Naive thymus-derived CD4-positive, alpha-beta T cell (primary cell): ENCODE measurements around the gene C7orf57. TPM values are rescaled to one million over a fixed set of nuclear protein-coding genes. Genes with fewer than 3 reads are reported as not detected.

Experiments used
- ATAC-seq: fragments of 150-1000 bp; cut with Tn5 transposase; 2 replicates; pipeline ENCODE4 v1.10.0; 2021; ENCODE audit warnings: mild to moderate bottlenecking, moderate library complexity
- CTCF ChIA-PET: fragments of 350-600 bp; sonication (Branson Sonifier 250); formaldehyde crosslinking; loops from one replicate; lab custom pipeline; 2021; ENCODE audit warnings: antibody characterized with exemption; lab: Charles Lee
- POLR2A ChIA-PET: fragments of 350-600 bp; sonication (Branson Sonifier 250); formaldehyde crosslinking; loops from one replicate; lab custom pipeline; 2021; ENCODE audit warnings: antibody characterized with exemption, inconsistent platforms; lab: Charles Lee
- DNase-seq, 9 donors: peaks; one replicate each; pipeline versions ENCODE4 v3.0.0 to v3.0.0-alpha.2; 2020 to 2022; ENCODE audit warnings: mixed read lengths in 1 of 9
- H3K27ac ChIP-seq: one replicate; pipeline ENCODE4 v1.7.0; 2013; ENCODE audit warnings: mild to moderate bottlenecking, low read depth, low read length, moderate library complexity
- H3K27me3 ChIP-seq, 2 donors: one replicate each; pipeline ENCODE4 v1.7.0; 2013; ENCODE audit warnings: low read length in 2 of 2, mild to moderate bottlenecking in 2 of 2, moderate library complexity in 2 of 2; ENCODE audit not compliant: control insufficient read depth in 2 of 2, insufficient read depth in 2 of 2
- H3K36me3 ChIP-seq, 3 experiments: 1 replicate in 2 of 3; 2 replicates in 1 of 3; pipeline ENCODE4 v1.7.0; 2013; ENCODE audit warnings: low read length in 3 of 3, mild to moderate bottlenecking in 3 of 3, moderate library complexity in 1 of 3; ENCODE audit not compliant: insufficient read depth in 3 of 3, control insufficient read depth in 2 of 3
- H3K4me1 ChIP-seq, 2 donors: one replicate each; pipeline ENCODE4 v1.7.0; 2013; ENCODE audit warnings: low read length in 2 of 2, mild to moderate bottlenecking in 2 of 2, moderate library complexity in 1 of 2; ENCODE audit not compliant: control insufficient read depth in 2 of 2, insufficient read depth in 2 of 2
- H3K4me3 ChIP-seq: 2 replicates; pipeline ENCODE4 v1.7.0; 2013; ENCODE audit warnings: mild to moderate bottlenecking, low read length
- H3K9me3 ChIP-seq, 3 experiments: 1 replicate in 2 of 3; 2 replicates in 1 of 3; pipeline ENCODE4 v1.7.0; 2013; ENCODE audit warnings: low read length in 3 of 3; ENCODE audit not compliant: control insufficient read depth in 2 of 3
- H3K27ac Mint-ChIP-seq, 9 donors: one replicate each; pipeline ENCODE4 v1.8.0; 2020 to 2022; ENCODE audit warnings: mixed read lengths in 9 of 9, mild to moderate bottlenecking in 8 of 9, moderate library complexity in 5 of 9, inconsistent platforms in 2 of 9
- H3K27me3 Mint-ChIP-seq, 5 donors: one replicate each; pipeline ENCODE4 v1.8.0; 2021 to 2022; ENCODE audit warnings: mixed read lengths in 5 of 5, mild to moderate bottlenecking in 1 of 5
- H3K36me3 Mint-ChIP-seq, 5 donors: one replicate each; pipeline ENCODE4 v1.8.0; 2020 to 2022; ENCODE audit warnings: mixed read lengths in 5 of 5, mild to moderate bottlenecking in 3 of 5, inconsistent platforms in 1 of 5
- H3K4me1 Mint-ChIP-seq, 7 donors: one replicate each; pipeline ENCODE4 v1.8.0; 2020 to 2022; ENCODE audit warnings: mixed read lengths in 7 of 7, mild to moderate bottlenecking in 3 of 7, inconsistent platforms in 1 of 7
- H3K4me3 Mint-ChIP-seq, 10 donors: one replicate each; pipeline ENCODE4 v1.8.0; 2020 to 2022; ENCODE audit warnings: mild to moderate bottlenecking in 10 of 10, mixed read lengths in 10 of 10, moderate library complexity in 6 of 10, inconsistent platforms in 2 of 10
- H3K9me3 Mint-ChIP-seq, 11 donors: one replicate each; pipeline ENCODE4 v1.8.0; 2020 to 2022; ENCODE audit warnings: mixed read lengths in 11 of 11, mild to moderate bottlenecking in 4 of 11, inconsistent platforms in 1 of 11, moderate library complexity in 1 of 11
- intact Hi-C, 2 donors: fragments of 100-400 bp; cut with micrococcal nuclease; formaldehyde crosslinking; loops; one replicate each; pipeline ENCODE4 v1.15.1; 2023
- polyA plus RNA-seq, 2 donors: library from polyadenylated mRNA; unstranded; fragments of 300-500 nt; fragmentation: Illumina TruSeq; gene quantifications; one replicate each; pipeline ENCODE4 v1.2.3, GENCODE V29; 2021
- total RNA-seq, 6 experiments: library from RNA in 5 of 6; stranded (reverse) in 5 of 6; gene quantifications; 1 replicate in 5 of 6; 2 replicates in 1 of 6; pipeline ENCODE4 v1.2.3 and lab custom pipeline; 2021 to 2026

The C7orf57 gene
- total and polyA plus RNA-seq, 7 experiments from 2014 or later = 0.08 to 0.80 (median 0.15) TPM; not detected in 3

- H3K9me3 Mint-ChIP-seq = peaks cover 0 to 5% (median 0%) of the 10 kb centered on the region in 11 donors
- H3K4me1 Mint-ChIP-seq = no peaks in the 10 kb centered on the region
- H3K36me3 ChIP-seq = no peaks in the 10 kb centered on the region
- H3K27ac Mint-ChIP-seq = no peak overlapping the region
- H3K4me3 Mint-ChIP-seq = no peak overlapping the region
- intact Hi-C loops = no loop called here
- peaks cover 0 to 24% (median 4%) of the 10 kb centered on the region in 5 donors for H3K27me3 Mint-ChIP-seq
- ATAC-seq = no peak
- H3K27me3 ChIP-seq = no peaks in the 10 kb centered on the region
- no peaks in the 10 kb centered on the region for H3K9me3 ChIP-seq
- no peak overlapping the region for H3K27ac ChIP-seq
- ChIA-PET POLR2A (no interaction called here), CTCF (no interaction called here)
- no peak overlapping the region for H3K4me3 ChIP-seq
- no peak for DNase-seq
- H3K36me3 Mint-ChIP-seq = peaks cover 0 to 2% (median 0%) of the 10 kb centered on the region in 5 donors
- H3K4me1 ChIP-seq = no peaks in the 10 kb centered on the region
Observed at GRCh38 chr7:48006866-48007265, 28.5 kb upstream of the C7orf57 start.

GRCh38 chr7:48009257-48009656 lies 26.1 kb upstream of the C7orf57 start:
- DNase-seq = no peak
- H3K27ac Mint-ChIP-seq = no peak overlapping the region
- no peaks in the 10 kb centered on the region for H3K4me1 Mint-ChIP-seq
- no peak overlapping the region for H3K4me3 ChIP-seq
- no peak for ATAC-seq
- H3K4me1 ChIP-seq = no peaks in the 10 kb centered on the region
- H3K36me3 Mint-ChIP-seq = no peaks in the 10 kb centered on the region
- ChIA-PET POLR2A (no interaction called here), CTCF (no interaction called here)
- no peak overlapping the region for H3K4me3 Mint-ChIP-seq
- H3K27me3 ChIP-seq = no peaks in the 10 kb centered on the region
- H3K9me3 Mint-ChIP-seq = peaks cover 0 to 2% (median 0%) of the 10 kb centered on the region in 11 donors
- no peaks in the 10 kb centered on the region for H3K36me3 ChIP-seq
- intact Hi-C loops = no loop called here
- H3K27ac ChIP-seq = no peak overlapping the region
- peaks cover 0 to 10% (median 4%) of the 10 kb centered on the region in 5 donors for H3K27me3 Mint-ChIP-seq
- no peaks in the 10 kb centered on the region for H3K9me3 ChIP-seq

GRCh38 chr7:48009954-48010353 lies 25.4 kb upstream of the C7orf57 start:
- Histone ChIP-seq H3K4me1 (no peaks in the 10 kb centered on the region), H3K27me3 (no peaks in the 10 kb centered on the region), H3K27ac (no peak overlapping the region), H3K9me3 (no peaks in the 10 kb centered on the region), H3K4me3 (no peak overlapping the region), H3K36me3 (no peaks in the 10 kb centered on the region)
- CTCF ChIA-PET = no interaction called here
- Mint-ChIP-seq H3K36me3 (no peaks in the 10 kb centered on the region), H3K9me3 (peaks cover 0 to 2% (median 0%) of the 10 kb centered on the region in 11 donors), H3K4me1 (no peaks in the 10 kb centered on the region), H3K4me3 (no peak overlapping the region), H3K27me3 (peaks cover 0 to 4% (median 2%) of the 10 kb centered on the region in 5 donors), H3K27ac (no peak overlapping the region)
- POLR2A ChIA-PET = no interaction called here
- ATAC-seq (no peak), DNase-seq (no peak)
- intact Hi-C loops = no loop called here

GRCh38 chr7:48011323-48011722 lies 24.0 kb upstream of the C7orf57 start:
- CTCF ChIA-PET = no interaction called here
- H3K4me1 ChIP-seq = no peaks in the 10 kb centered on the region
- ATAC-seq (no peak), DNase-seq (no peak)
- H3K36me3 ChIP-seq = no peaks in the 10 kb centered on the region
- H3K27ac ChIP-seq = no peak overlapping the region
- no peak overlapping the region for H3K4me3 Mint-ChIP-seq
- H3K4me3 ChIP-seq = no peak overlapping the region
- H3K4me1 Mint-ChIP-seq = no peaks in the 10 kb centered on the region
- no peak overlapping the region for H3K27ac Mint-ChIP-seq
- no peaks in the 10 kb centered on the region for H3K36me3 Mint-ChIP-seq
- intact Hi-C loops = no loop called here
- H3K9me3 Mint-ChIP-seq = peaks cover 0 to 3% (median 0%) of the 10 kb centered on the region in 11 donors
- H3K27me3 ChIP-seq = no peaks in the 10 kb centered on the region
- POLR2A ChIA-PET = no interaction called here
- H3K27me3 Mint-ChIP-seq = peaks cover 0 to 9% (median 0%) of the 10 kb centered on the region in 5 donors
- no peaks in the 10 kb centered on the region for H3K9me3 ChIP-seq

GRCh38 chr7:48011951-48012350 lies 23.4 kb upstream of the C7orf57 start:
- ATAC-seq (no peak), DNase-seq (no peak)
- Histone ChIP-seq H3K4me3 (no peak overlapping the region), H3K36me3 (no peaks in the 10 kb centered on the region), H3K4me1 (no peaks in the 10 kb centered on the region), H3K27ac (no peak overlapping the region), H3K27me3 (peaks cover 0 to 4% of the 10 kb centered on the region in 2 donors), H3K9me3 (no peaks in the 10 kb centered on the region)
- Mint-ChIP-seq H3K9me3 (peaks cover 0 to 4% (median 0%) of the 10 kb centered on the region in 11 donors), H3K27ac (no peak overlapping the region), H3K36me3 (no peaks in the 10 kb centered on the region), H3K4me1 (no peaks in the 10 kb centered on the region), H3K27me3 (peaks cover 0 to 9% (median 0%) of the 10 kb centered on the region in 5 donors), H3K4me3 (no peak overlapping the region)
- intact Hi-C loops = no loop called here
- POLR2A ChIA-PET = no interaction called here
- CTCF ChIA-PET = no interaction called here

GRCh38 chr7:48016641-48017040 lies 18.7 kb upstream of the C7orf57 start:
- H3K4me3 ChIP-seq = no peak overlapping the region
- Mint-ChIP-seq H3K36me3 (peaks cover 0 to 15% (median 0%) of the 10 kb centered on the region in 5 donors), H3K4me1 (no peaks in the 10 kb centered on the region), H3K4me3 (no peak overlapping the region), H3K9me3 (peaks cover 0 to 29% (median 6%) of the 10 kb centered on the region in 11 donors), H3K27me3 (peaks cover 0 to 25% (median 13%) of the 10 kb centered on the region in 5 donors), H3K27ac (no peak overlapping the region)
- DNase-seq (no peak), ATAC-seq (no peak)
- no peaks in the 10 kb centered on the region for H3K9me3 ChIP-seq
- no peaks in the 10 kb centered on the region for H3K4me1 ChIP-seq
- intact Hi-C loops = no loop called here
- ChIA-PET POLR2A (no interaction called here), CTCF (no interaction called here)
- H3K27ac ChIP-seq = no peak overlapping the region
- no peaks in the 10 kb centered on the region for H3K36me3 ChIP-seq
- peaks cover 0 to 4% of the 10 kb centered on the region in 2 donors for H3K27me3 ChIP-seq

GRCh38 chr7:48017674-48018073 lies 17.7 kb upstream of the C7orf57 start:
- Histone ChIP-seq H3K4me3 (no peak overlapping the region), H3K27me3 (peaks cover 0 to 4% of the 10 kb centered on the region in 2 donors), H3K27ac (no peak overlapping the region), H3K9me3 (no peaks in the 10 kb centered on the region), H3K4me1 (no peaks in the 10 kb centered on the region), H3K36me3 (no peaks in the 10 kb centered on the region)
- H3K4me3 Mint-ChIP-seq = no peak overlapping the region
- H3K36me3 Mint-ChIP-seq = peaks cover 0 to 19% (median 0%) of the 10 kb centered on the region in 5 donors
- no peak for DNase-seq
- no peaks in the 10 kb centered on the region for H3K4me1 Mint-ChIP-seq
- no peak for ATAC-seq
- peaks cover 0 to 39% (median 11%) of the 10 kb centered on the region in 11 donors for H3K9me3 Mint-ChIP-seq
- CTCF ChIA-PET = no interaction called here
- intact Hi-C loops = no loop called here
- peaks cover 0 to 30% (median 13%) of the 10 kb centered on the region in 5 donors for H3K27me3 Mint-ChIP-seq
- H3K27ac Mint-ChIP-seq = no peak overlapping the region
- POLR2A ChIA-PET = no interaction called here
